Measurements from ENCODE around the gene SYNPO2. TPM values are rescaled to one million over a fixed set of nuclear protein-coding genes. Genes with fewer than 3 reads are reported as not detected.

SYNPO2 gene
- total RNA-seq, 1 donor from 2014 or later = 0.09 TPM

GRCh38 chr4:118936406-118936805, 47.8 kb downstream of the SYNPO2 start:
- TF ChIP-seq CTCF (IDR thresholded peaks at IDR 0.05) = no peak
- TF ChIP-seq EZH2phosphoT487 (IDR thresholded peaks at IDR 0.05) = no peak
- TF ChIP-seq EZH2 (IDR thresholded peaks at IDR 0.05) = no peak
- no peak overlapping the region for H3K27ac Mint-ChIP-seq
- Histone ChIP-seq H3F3A (ENCODE audit: low read depth) (no peaks in the 10 kb centered on the region), H3K79me2 (ENCODE audit: low read depth) (no peaks in the 10 kb centered on the region), H3K4me2 (no peak overlapping the region), H3K4me1 (no peaks in the 10 kb centered on the region), H3K27ac (no peak overlapping the region), H3K9ac (no peak overlapping the region), H3K36me3 (no peaks in the 10 kb centered on the region), H3K9me3 (ENCODE audit: low read depth) (no peaks in the 10 kb centered on the region), H3K27me3 (no peaks in the 10 kb centered on the region), H3K4me3 (no peak overlapping the region), H4K20me1 (ENCODE audit: low read depth) (no peaks in the 10 kb centered on the region), H2AFZ (replicated peaks) (no peak overlapping the region)
- H3K4me3 Mint-ChIP-seq = no peak overlapping the region
- no peaks in the 10 kb centered on the region for H3K27me3 Mint-ChIP-seq (ENCODE audit: insufficient read depth, low read depth)
- H3K4me1 Mint-ChIP-seq = no peaks in the 10 kb centered on the region
- no peak for DNase-seq (ENCODE audit: low spot score)
- H3K36me3 Mint-ChIP-seq = no peaks in the 10 kb centered on the region
- H3K9me3 Mint-ChIP-seq = no peaks in the 10 kb centered on the region

- Mint-ChIP-seq H3K36me3 (no peaks in the 10 kb centered on the region), H3K4me3 (no peak overlapping the region), H3K27me3 (ENCODE audit: insufficient read depth, low read depth) (no peaks in the 10 kb centered on the region), H3K27ac (no peak overlapping the region), H3K9me3 (no peaks in the 10 kb centered on the region), H3K4me1 (no peaks in the 10 kb centered on the region)
- no peak for TF ChIP-seq EZH2phosphoT487 (IDR thresholded peaks at IDR 0.05)
- TF ChIP-seq CTCF (IDR thresholded peaks at IDR 0.05) = no peak
- no peak for TF ChIP-seq EZH2 (IDR thresholded peaks at IDR 0.05)
- no peak overlapping the region for H3K9ac ChIP-seq
- no peak overlapping the region for H3K4me2 ChIP-seq
- H3K4me3 ChIP-seq = no peak overlapping the region
- H3K27me3 ChIP-seq = no peaks in the 10 kb centered on the region
- no peak overlapping the region for H3K27ac ChIP-seq
- no peaks in the 10 kb centered on the region for H3K79me2 ChIP-seq (ENCODE audit: low read depth)
- H3F3A ChIP-seq (ENCODE audit: low read depth) = no peaks in the 10 kb centered on the region
- no peak overlapping the region for H2AFZ ChIP-seq (replicated peaks)
- no peak for DNase-seq (ENCODE audit: low spot score)
- H4K20me1 ChIP-seq (ENCODE audit: low read depth) = no peaks in the 10 kb centered on the region
- no peaks in the 10 kb centered on the region for H3K4me1 ChIP-seq
- no peaks in the 10 kb centered on the region for H3K9me3 ChIP-seq (ENCODE audit: low read depth)
- H3K36me3 ChIP-seq = no peaks in the 10 kb centered on the region
Measured at GRCh38 chr4:118939169-118939783, 50.6 kb downstream of the SYNPO2 start.

GRCh38 chr4:118941149-118941548, 52.5 kb downstream of the SYNPO2 start:
- Histone ChIP-seq H3K4me1 (no peaks in the 10 kb centered on the region), H3K9ac (no peak overlapping the region), H3K79me2 (ENCODE audit: low read depth) (no peaks in the 10 kb centered on the region), H3K27ac (no peak overlapping the region), H2AFZ (replicated peaks) (no peak overlapping the region), H3K4me2 (no peak overlapping the region), H3K27me3 (no peaks in the 10 kb centered on the region), H3K4me3 (no peak overlapping the region), H3K36me3 (no peaks in the 10 kb centered on the region), H3F3A (ENCODE audit: low read depth) (no peaks in the 10 kb centered on the region), H3K9me3 (ENCODE audit: low read depth) (no peaks in the 10 kb centered on the region), H4K20me1 (ENCODE audit: low read depth) (no peaks in the 10 kb centered on the region)
- Mint-ChIP-seq H3K27me3 (ENCODE audit: insufficient read depth, low read depth) (no peaks in the 10 kb centered on the region), H3K27ac (no peak overlapping the region), H3K4me3 (no peak overlapping the region), H3K4me1 (no peaks in the 10 kb centered on the region), H3K36me3 (no peaks in the 10 kb centered on the region), H3K9me3 (no peaks in the 10 kb centered on the region)
- no peak for DNase-seq (ENCODE audit: low spot score)
- TF ChIP-seq CTCF (IDR thresholded peaks at IDR 0.05) = no peak
- no peak for TF ChIP-seq EZH2 (IDR thresholded peaks at IDR 0.05)
